Stomach (tissue), 9 donors: ENCODE measurements around the gene TMEM203. TPM values are rescaled to one million over a fixed set of nuclear protein-coding genes. Genes with fewer than 3 reads are reported as not detected.
A peak's percentile ranks its signal among the peaks of the same experiment; 100 is the strongest.

ENCODE experiments used
- DNase-seq, 2 donors: peaks; one replicate each; pipeline versions ENCODE4 v3.0.0 to v3.0.0-alpha.2; 2013 to 2019
- H3K27ac ChIP-seq, 5 donors: fragments of 200-600 bp in 4 of 5; sonication (generic) in 4 of 5; one replicate each; pipeline ENCODE4 v1.5.1; 2013 to 2019; ENCODE audit warnings: mild to moderate bottlenecking in 1 of 5, moderate library complexity in 1 of 5
- H3K27me3 ChIP-seq, 3 donors: fragments of 200-600 bp; sonication (generic); one replicate each; pipeline ENCODE4 v1.5.1; 2017 to 2019; ENCODE audit warnings: mixed run types in 1 of 3
- H3K36me3 ChIP-seq, 4 donors: fragments of 200-600 bp; sonication (generic); 1 replicate in 3 of 4; 2 replicates in 1 of 4; pipeline ENCODE4 v1.5.1; 2016 to 2019
- H3K4me1 ChIP-seq, 4 donors: fragments of 200-600 bp; sonication (generic); one replicate each; pipeline ENCODE4 v1.5.1; 2016 to 2019
- H3K4me3 ChIP-seq, 4 donors: fragments of 200-600 bp; sonication (generic) in 3 of 4; one replicate each; pipeline ENCODE4 v1.5.1; 2016 to 2019; ENCODE audit warnings: mild to moderate bottlenecking in 1 of 4
- H3K9me3 ChIP-seq, 4 donors: fragments of 200-600 bp; sonication (generic); one replicate each; pipeline ENCODE4 v1.5.1; 2016 to 2019
- CTCF ChIP-seq, 7 experiments: fragments of 450-650 bp in 4 of 7; fragments of 200-600 bp in 3 of 7; sonication (generic) in 3 of 7; IDR thresholded peaks; one replicate each; pipeline ENCODE4 v1.5.1; 2016 to 2019; ENCODE audit warnings: antibody characterized with exemption in 7 of 7, control low read depth in 2 of 7, mild to moderate bottlenecking in 1 of 7
- EP300 ChIP-seq: sonication (generic); formaldehyde crosslinking; IDR thresholded peaks from one replicate; pipeline ENCODE4 v1.6.1; 2017; ENCODE audit warnings: antibody characterized with exemption
- POLR2A ChIP-seq, 4 donors: fragments of 450-650 bp; IDR thresholded peaks; one replicate each; pipeline ENCODE4 v1.6.1; 2016; ENCODE audit warnings: antibody characterized with exemption in 4 of 4, control low read depth in 2 of 4, mild to moderate bottlenecking in 1 of 4, moderate library complexity in 1 of 4
- POLR2AphosphoS5 ChIP-seq, 3 donors: sonication (generic); formaldehyde crosslinking; IDR thresholded peaks; one replicate each; pipeline ENCODE4 v1.6.1; 2016; ENCODE audit warnings: antibody characterized with exemption in 3 of 3
- WGBS, 5 donors: extraction: QIAGEN DNeasy Blood & Tissue Kit in 3 of 5; methylation state at CpG; one replicate each; pipeline versions ENCODE4 v1.1.5 to v1.1.7; 2013 to 2018; 5-methylcytosine and 5-hydroxymethylcytosine counted together
- intact Hi-C: fragments of 100-400 bp; cut with DNase I; formaldehyde crosslinking; loops from one replicate; pipeline ENCODE4 v1.15.1; 2023; ENCODE audit warnings: low total_unique reads
- polyA plus RNA-seq, 3 donors: library from polyadenylated mRNA; stranded (reverse); fragments of 200-250 nt; gene quantifications; one replicate each; pipeline ENCODE4 v1.2.3, GENCODE V29; 2013
- total RNA-seq, 5 donors: library from RNA; depleted of rRNA; stranded (reverse); fragments of >200 nt; gene quantifications; one replicate each; pipeline versions ENCODE4 v1.1.0 to v1.2.3, GENCODE V29; 2014 to 2016
- donor health status: healthy with polysubstance abuse.
- donor health status: Bipolar disorder and iron deficiency.
- donor health status: healthy.

TMEM203 gene
- total and polyA plus RNA-seq, 8 donors = 20.6 to 37.0 (median 29.4) TPM

GRCh38 chr9:137190315-137190856 is 15.1 kb downstream of the TMEM203 start:
- 29 to 58% (median 46%) methylated on average over 4 to 9 of the region's 9 CpGs for WGBS, 5 donors
- intact Hi-C loops = no loop called here
- no peaks in the 10 kb centered on the region for H3K27me3 ChIP-seq
- H3K9me3 ChIP-seq = no peaks in the 10 kb centered on the region
- TF ChIP-seq POLR2A (IDR thresholded peaks at IDR 0.05) (no peak), POLR2AphosphoS5 (IDR thresholded peaks at IDR 0.05) (no peak), EP300 (no peak), CTCF (IDR thresholded peaks at IDR 0.05) (no peak)
- peak in 1 of 2 donors; percentile 53 for DNase-seq
- peaks cover 21 to 50% (median 46%) of the 10 kb centered on the region in 4 donors for H3K36me3 ChIP-seq
- H3K27ac ChIP-seq = peak overlapping the region; percentile 96 to 97 (median 96)
- peak overlapping the region in 3 of 4 donors; percentile 96 to 99 (median 98) for H3K4me3 ChIP-seq
- H3K4me1 ChIP-seq = peaks cover 49 to 90% (median 87%) of the 10 kb centered on the region in 4 donors

GRCh38 chr9:137189297-137190295 is 15.9 kb downstream of the TMEM203 start:
- Histone ChIP-seq H3K4me3 (peak overlapping the region; percentile 95 to 99 (median 97)), H3K27me3 (no peaks in the 10 kb centered on the region), H3K4me1 (peaks cover 44 to 90% (median 84%) of the 10 kb centered on the region in 4 donors), H3K9me3 (no peaks in the 10 kb centered on the region), H3K27ac (peak overlapping the region; percentile 96 to 97 (median 96)), H3K36me3 (peaks cover 27 to 58% (median 54%) of the 10 kb centered on the region in 4 donors)
- TF ChIP-seq EP300 = no peak
- no peak for TF ChIP-seq POLR2A (IDR thresholded peaks at IDR 0.05)
- TF ChIP-seq CTCF (IDR thresholded peaks at IDR 0.05) = no peak
- no peak for TF ChIP-seq POLR2AphosphoS5 (IDR thresholded peaks at IDR 0.05)
- WGBS, 5 donors = 10 to 47% (median 19%) methylated on average over 10 to 23 of the region's 23 CpGs
- intact Hi-C loops = loop anchor here (10.0 kb wide), 2 partner anchors 45 to 75 kb away; partner anchors contain the start of genes DPP7 and SLC34A3
- DNase-seq = peak in 1 of 2 donors; percentile 51

- no peaks in the 10 kb centered on the region for H3K9me3 ChIP-seq
- WGBS, 5 donors = 0 to 1% (median 0%) methylated on average over 39 to 98 of the region's 98 CpGs
- no peaks in the 10 kb centered on the region for H3K27me3 ChIP-seq
- intact Hi-C loops = loop anchor here (10.0 kb wide), 2 partner anchors 46 to 74 kb away; partner anchors contain the start of genes DPP7 and SLC34A3
- H3K27ac ChIP-seq = peak within 1 kb of the TSS; percentile 96 to 97 (median 96)
- peaks cover 35 to 83% (median 77%) of the 10 kb centered on the region in 4 donors for H3K4me1 ChIP-seq
- H3K36me3 ChIP-seq = peaks cover 36 to 67% (median 63%) of the 10 kb centered on the region in 4 donors
- TF ChIP-seq EP300 = no peak
- TF ChIP-seq POLR2A (IDR thresholded peaks at IDR 0.05) = peak in 2 of 4 donors; percentile 56
- TF ChIP-seq CTCF (IDR thresholded peaks at IDR 0.05) = peak in 3 of 7 experiments; percentile 6 to 48 (median 31)
- peak; percentile 97 to 99 (median 99) for TF ChIP-seq POLR2AphosphoS5 (IDR thresholded peaks at IDR 0.05)
- peak; percentile 95 to 98 for DNase-seq
- peak within 1 kb of the TSS; percentile 95 to 99 (median 97) for H3K4me3 ChIP-seq
Measured at GRCh38 chr9:137188490-137189296, 16.8 kb downstream of the TMEM203 start, which contains the start of the genes ANAPC2 and SSNA1. ANAPC2 (minus strand) TSS chr9:137188560; CDS start chr9:137188532, 28 bp downstream. SSNA1 (plus strand) TSS chr9:137188676; CDS start chr9:137188727, 51 bp downstream.
